Iris pigment epithelial cell (primary cell): ENCODE data around the gene DOCK1.
A peak's percentile ranks its signal among the peaks of the same experiment; 100 is the strongest.

Experiments used
- DNase-seq: peaks from one replicate; pipeline ENCODE4 v3.0.0-alpha.2; 2011; ENCODE audit warnings: low read depth

Gene DOCK1

GRCh38 chr10:127467811-127468210 lies 562.6 kb downstream of the DOCK1 start:
- DNase-seq = no peak

DNA sequence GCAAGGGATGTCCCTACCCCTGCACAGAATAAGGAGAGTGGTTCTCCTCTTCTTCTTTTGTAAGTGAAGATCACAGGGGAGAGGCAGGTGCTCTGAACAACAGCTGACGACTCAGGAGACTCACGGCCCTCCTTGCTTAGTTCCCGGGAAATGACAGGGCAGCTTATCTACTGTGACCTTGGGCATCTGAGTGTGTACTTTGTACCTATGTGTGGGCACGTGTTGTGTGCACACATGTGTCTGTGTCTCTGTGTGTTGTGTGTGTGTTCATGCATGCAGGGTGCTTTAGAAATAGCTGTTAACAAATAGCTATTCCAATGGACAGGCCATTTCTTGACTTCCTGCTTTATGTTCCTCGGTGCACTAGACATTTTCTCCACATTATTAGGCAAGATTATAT lies 563.4 kb downstream of the DOCK1 start:
- no peak for DNase-seq

DNA sequence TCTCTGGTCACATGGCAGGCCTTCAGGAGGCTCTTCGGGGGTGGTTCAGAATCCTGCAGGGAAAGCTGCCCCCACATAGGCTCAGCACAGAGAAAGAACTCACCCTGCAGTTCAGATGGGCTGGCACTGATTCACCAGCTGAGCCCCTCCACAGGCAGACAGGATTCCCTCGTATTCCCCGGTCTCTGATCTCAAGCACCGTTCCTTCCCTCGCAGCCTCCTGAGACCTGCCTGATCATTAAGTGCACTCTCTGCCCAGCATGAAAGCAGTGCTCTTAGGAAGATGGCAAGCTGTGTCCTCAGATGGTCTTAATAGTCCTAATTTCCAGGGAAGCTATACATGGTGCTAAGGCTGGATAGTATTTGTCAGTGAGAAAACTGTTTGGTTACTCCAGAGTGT lies 565.7 kb downstream of the DOCK1 start:
- DNase-seq = no peak

DNA sequence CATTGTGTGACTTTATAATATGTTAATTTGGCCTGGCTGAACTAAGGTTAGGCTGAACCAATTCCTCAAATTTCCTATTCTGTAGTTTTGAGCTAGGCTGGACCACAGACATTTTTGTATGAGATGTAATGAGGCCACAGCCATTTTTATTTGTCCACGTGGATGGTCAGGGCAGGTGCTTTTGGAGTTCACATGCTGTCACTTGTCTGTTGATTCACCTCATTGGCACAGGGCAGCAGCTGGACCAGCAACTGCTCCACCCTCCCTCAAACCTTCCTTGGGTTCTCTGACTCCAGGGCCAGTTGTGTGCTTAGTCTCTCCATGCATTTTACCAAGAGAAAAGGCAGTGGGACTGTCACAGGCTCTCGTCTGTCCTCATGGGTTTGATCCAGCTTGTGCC lies 567.7 kb downstream of the DOCK1 start:
- DNase-seq = no peak

GRCh38 chr10:127474501-127474900 lies 569.3 kb downstream of the DOCK1 start:
- DNase-seq = no peak

- DNase-seq = peak; percentile 74
These were observed 580.1 kb downstream of the DOCK1 start for GRCh38 chr10:127485153-127485857.

- DNase-seq = no peak
These were observed 581.1 kb downstream of the DOCK1 start for GRCh38 chr10:127486355-127486754.

- DNase-seq = no peak
These were observed 587.5 kb downstream of the DOCK1 start for GRCh38 chr10:127492607-127493250.

DNA sequence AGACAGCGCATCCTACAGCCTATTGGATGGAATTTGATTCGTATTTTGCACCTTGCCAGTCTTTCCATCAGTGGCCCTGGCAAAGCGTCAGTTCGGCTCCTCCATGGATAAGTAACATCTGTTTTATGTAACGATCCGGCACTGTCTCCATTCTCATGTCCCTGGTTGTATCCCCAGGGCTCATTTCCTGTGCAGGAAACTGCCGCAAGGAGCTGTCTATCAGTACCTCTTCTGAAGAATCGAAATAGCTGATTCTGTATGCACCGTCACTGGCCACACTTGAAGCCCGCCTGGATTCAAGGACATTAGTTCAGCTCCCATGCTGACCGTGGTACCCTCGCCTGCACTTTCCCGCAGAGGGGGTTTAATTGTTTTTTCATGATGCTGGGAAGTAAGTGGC lies 590.8 kb downstream of the DOCK1 start:
- no peak for DNase-seq

DNA sequence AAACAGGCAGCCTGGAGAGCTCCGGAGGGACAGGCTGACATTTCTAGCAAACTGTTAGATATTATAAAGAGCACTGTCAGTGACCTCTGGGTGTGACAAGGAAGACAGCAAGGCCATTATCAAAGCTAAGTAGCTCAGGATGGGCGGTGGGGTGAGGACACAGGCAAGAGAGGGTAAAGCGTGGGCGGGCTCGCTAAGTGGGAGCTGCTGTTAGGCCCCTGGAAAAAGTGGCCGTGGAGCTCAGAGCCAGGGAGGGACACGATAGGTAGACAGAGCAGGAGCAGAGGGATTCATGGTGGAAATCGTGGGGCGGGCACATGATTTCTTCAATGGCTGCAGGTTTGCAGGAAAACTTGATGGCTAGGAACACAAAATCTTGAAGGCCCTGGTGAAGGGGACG lies 592.5 kb downstream of the DOCK1 start:
- DNase-seq = no peak

GRCh38 chr10:127498087-127498486 lies 592.9 kb downstream of the DOCK1 start:
- no peak for DNase-seq

DNA sequence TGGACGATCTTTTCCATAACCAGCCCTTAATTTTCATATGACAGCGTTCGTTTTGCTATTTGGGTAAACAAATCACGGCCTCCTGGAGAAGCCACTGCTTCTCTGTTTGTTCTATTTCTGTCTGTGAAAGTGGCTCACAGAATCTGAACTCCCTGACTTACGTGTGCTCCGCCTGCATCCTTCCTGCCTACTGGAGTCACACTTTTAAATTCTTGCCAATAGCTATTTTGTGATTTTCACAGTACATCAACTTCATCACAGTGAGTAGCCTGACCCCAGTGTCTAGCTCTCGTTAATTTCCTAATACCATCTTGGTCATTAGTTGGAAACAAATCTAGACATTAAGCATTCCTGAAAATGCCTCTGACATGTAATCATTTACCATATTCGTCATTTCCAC lies 594.9 kb downstream of the DOCK1 start:
- DNase-seq = no peak
